Measurements from ENCODE around the gene FBXL13.

- TF ChIP-seq CTCF (IDR thresholded peaks at IDR 0.05; ENCODE audit: insufficient read depth, low read length) (no peak), GABPA (IDR thresholded peaks at IDR 0.05; ENCODE audit: low read depth) (no peak), POLR2AphosphoS5 (IDR thresholded peaks at IDR 0.05; ENCODE audit: low read depth) (no peak)
These were observed 201.0 kb downstream of the FBXL13 start for GRCh38 chr7:102873470-102874165.
